Stimulated activated CD4-positive, alpha-beta T cell treated with anti-CD3 and anti-CD28 coated beads, Interleukin-12 subunit alpha, Interleukin-12 subunit beta, amount 100 ng/mL, for 24 hours (primary cell): ENCODE data around the gene MSRB2.
"Not testable (repeated sequence)": the region's sequence is repeated elsewhere in the genome, so short reads cannot be mapped to it uniquely, and the experiment has no call there.

Experiments
- DNase-seq, 2 experiments: peaks; one replicate each; pipeline ENCODE4 v3.0.0-alpha.2; 2020; ENCODE audit warnings: low read depth in 2 of 2

The MSRB2 gene

DNA sequence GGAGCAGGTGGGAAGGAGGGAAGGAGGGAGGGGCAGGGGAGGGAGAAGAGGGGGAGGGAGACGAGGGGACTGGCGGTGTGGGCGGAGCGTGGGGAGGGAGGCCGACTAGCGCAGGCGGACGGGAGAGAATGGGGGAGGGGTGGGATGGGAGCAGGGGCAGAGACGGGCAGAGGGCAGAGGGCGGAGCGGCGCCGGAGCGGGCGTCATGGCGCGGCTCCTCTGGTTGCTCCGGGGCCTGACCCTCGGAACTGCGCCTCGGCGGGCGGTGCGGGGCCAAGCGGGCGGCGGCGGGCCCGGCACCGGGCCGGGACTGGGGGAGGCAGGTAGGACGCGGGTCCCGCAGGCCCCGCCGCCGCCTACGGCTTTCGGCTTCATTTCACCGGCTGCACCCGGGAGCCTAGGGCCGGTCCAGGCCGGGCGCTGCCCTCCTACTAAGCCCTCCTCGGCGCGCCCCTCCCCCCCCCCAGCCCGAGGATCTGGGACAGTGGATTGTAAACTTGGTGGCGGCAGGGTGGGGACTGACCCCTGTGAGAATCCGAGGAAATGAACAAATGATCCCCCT is at the start of gene MSRB2:
Gene MSRB2 (plus strand): TSS at position 176 of the 562 bp plus-strand sequence. CDS start 30 bp downstream, at position 206.
- peak; percentile 48 to 73 for DNase-seq

DNA sequence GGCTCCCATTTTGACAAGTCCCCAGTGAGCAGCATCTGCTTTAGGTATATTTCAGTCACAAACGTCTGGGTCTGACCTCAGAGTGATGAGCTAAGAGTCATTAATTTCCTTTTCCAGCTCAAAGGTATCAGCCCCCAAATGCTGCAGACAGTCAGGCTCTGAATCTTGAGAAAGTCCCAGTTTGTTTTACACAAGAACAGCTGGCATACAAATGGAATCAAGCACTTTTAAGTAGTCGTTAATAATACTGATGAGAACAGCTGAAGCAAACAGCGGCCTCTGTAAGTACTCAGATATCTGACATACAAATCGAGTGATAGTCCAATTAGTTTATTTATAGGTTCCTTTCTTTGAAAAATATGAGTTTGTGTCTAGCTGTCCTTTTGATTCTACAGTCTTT is 49.4 kb upstream of the MSRB2 start:
- DNase-seq, result no peak

DNA sequence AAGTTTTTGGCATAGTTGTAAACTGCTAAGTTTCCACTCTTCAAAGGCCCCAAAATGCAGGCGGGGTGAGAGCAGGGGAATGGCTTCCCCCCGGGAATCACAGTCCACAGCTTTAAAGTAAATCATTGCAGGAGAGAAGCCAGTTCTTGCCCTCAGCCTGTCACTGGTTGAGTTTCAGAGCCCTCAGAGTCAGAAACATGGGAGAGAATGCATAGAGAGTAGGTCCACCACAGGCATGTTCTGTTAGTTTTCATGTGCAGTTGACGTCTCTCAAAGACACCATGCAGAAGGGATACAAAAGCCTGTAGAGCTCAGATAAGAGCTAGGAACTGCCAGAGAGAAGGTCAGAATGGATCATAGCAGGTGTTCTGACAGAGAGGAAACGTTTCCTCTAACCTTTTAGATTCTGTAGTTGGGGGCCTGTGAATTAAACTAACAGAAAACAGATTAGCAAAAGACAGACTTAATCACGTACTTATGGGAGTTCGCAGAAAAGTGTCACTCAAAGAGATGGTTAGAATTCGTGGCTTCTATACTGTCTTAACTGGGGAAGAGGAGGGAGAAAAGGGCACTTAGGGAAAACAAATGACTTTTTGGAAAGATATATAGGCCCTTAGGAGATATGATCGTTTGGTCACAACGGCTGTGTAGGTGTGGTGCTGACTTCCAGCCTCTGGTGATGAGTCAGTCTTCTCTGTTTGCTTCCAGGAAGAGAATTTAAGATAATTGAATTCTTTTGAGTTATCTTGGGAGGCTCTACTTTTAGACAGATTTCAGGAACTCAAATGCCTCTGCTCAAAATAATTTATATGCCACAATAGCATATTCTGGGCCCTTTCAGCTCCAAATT is 48.0 kb upstream of the MSRB2 start:
- DNase-seq, result no peak

DNA sequence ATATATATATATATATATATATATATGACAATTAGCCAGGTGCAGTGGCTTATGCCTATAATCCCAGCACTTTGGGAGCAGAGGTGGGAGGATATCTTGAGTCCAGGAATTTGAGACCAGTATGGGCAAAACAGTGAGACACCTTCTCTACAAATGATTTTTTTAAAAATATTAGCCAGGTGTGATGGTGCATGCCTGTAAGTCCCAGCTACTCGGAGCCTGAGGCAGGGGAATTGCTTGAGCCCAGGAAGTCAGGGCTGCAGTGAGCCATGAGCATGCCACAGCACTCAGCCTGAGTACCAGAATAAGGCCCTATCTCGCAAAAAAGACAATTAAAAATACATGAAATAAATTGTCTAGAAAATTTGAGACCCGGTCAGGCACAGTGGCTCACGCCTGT is 47.2 kb upstream of the MSRB2 start:
- DNase-seq, result no peak

DNA sequence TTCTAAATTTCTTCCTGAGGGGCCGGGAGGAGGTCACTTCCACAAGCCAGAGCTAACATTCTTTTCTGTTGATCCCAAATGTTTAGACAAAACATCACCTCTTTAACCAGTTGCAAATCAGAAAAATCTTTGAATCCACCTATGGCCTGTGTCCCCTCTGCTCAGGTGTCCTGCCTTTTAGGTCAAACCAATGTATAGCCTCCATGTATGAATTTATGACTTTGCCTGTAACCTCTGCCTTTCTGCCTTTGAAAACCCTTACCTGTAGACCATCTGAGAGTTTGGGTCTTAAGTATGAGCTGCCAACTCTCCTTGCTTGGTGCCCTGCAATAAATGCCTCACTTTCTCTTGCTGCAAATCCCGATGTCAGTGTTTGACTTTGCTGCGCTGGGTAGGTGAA is 44.1 kb upstream of the MSRB2 start:
- no peak for DNase-seq

DNA sequence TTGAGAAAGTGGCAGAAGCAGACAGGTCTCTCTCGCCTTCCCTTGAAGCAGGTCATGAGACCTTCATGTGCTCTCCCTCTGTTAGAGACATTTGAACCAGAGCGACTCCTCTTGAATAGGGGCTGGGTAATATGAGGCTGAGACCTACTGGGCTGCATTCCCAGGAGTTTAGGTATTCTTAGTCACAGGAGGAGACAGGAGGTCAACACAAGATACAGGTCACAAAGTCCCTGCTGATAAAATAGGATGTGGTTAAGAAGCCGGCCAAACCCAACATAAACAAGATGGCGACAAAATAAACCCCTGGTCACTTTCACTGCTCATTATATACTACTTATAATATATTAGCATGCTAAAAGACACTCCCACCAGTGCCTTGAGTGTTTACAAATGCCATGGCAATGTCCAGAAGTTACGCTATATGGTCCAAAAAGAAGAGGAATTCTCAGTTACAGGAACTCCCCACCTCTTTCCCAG is 43.5 kb upstream of the MSRB2 start:
- no peak for DNase-seq

DNA sequence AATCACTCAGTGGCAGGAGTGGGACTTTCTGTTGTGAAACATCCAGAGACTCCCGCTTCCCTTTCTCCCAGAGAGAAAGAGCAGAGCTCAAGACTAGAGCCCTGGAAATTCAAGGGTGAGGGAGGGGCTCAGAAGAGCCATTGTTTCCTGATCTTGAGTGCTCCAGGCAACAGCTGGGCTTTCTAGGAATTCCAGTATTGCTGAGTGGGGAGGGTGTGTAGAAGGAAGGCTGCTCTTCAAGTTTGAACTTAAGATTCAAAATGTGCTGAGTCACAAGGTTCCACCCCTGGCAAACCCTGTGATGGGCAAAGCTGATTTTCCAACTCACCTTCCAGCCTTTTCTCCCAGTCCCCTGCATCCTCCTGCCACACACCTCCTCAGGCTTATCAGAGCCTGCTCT is 42.3 kb upstream of the MSRB2 start:
- DNase-seq, result no peak

DNA sequence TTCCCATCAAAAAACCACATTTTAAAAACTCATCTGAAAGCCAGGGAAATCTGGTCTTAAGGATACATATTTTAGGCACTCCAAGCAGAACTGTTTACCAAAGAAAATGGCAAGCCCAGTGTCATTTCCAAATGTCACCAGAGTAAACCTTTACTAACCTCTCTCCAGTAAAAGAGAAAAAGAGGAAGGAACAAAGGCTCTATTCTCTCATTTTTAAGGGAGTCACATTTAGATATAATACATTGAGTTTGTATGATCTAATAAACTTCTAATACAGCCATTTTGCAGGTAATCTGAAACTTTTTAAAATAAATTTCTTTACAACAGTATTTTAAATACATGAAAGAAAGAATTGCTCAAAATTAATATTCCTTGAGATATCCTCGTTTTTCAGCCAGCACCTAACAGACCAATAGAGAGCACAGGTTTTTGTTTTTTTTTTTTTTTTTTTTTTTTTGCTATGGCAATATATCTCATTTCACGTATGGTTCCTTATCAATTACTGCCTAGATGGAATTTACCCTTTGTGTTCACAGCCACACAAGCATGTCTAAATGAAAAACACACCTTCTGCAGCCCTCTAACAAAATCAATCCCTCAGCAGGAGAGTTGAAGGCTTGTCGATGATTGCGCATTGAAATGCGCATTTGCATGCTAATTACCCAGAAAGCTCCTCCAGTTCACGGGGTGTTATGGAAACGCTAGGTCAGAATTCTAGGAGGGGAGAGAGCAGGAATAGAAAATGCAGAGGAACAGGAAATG is 39.8 kb upstream of the MSRB2 start:
- DNase-seq, result no peak

DNA sequence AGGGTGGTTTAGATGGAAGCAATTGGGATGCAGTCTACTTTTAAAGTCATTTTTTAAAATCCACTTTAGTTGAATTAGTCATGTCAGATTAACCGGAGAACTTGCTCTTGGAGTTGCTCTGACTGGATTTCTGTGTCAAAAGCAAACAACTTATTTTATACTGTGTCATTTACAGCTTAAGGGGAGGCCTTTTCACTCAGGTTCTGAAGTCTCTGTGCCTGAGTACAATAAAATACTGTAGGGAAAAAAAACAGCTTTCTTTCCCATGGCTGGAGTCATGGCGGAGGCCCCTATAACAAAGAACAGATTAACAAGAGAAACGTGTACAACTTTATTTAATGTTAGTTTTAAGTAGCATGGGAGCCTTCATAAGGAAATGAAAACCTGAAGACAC is 39.2 kb upstream of the MSRB2 start:
- no peak for DNase-seq

DNA sequence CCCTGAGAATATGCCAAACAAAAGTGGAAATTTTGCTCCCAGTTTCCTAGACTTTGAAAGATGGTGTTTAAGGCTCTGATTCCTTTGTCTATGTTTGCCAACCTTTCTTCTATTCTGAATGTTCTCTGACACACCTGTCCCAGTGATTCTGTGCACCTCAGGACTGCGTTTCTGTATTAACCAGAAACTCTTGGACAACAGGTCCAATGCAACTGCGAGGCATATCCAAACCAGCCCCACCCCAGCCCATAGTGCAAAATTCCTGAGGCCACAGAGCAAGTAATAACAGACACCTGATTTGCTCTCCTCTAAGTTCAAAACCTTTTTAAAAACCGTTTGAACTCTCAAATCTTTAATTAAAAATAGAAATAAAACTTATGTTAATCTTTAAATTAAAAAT is 37.0 kb upstream of the MSRB2 start:
- no peak for DNase-seq

DNA sequence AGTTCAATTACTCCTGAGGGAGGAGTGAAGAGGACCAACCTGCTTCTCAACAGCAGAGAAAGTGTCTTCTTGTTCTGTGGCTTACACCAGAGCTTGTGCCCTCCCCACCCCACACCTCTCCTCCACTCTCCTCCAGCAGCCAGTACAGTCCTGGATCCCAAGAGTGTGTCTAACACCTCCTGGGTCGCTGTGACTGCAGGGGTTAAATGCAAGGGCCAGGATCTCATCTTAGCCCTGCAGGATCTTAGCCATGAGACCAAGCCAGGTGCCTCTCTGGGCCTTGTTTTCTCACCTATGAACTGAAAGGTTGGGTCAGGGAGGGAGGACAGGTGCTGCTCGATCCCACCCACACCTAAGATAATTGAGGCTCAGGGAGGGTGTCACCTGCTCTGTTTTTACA is 34.5 kb upstream of the MSRB2 start:
- DNase-seq, result no peak

DNA sequence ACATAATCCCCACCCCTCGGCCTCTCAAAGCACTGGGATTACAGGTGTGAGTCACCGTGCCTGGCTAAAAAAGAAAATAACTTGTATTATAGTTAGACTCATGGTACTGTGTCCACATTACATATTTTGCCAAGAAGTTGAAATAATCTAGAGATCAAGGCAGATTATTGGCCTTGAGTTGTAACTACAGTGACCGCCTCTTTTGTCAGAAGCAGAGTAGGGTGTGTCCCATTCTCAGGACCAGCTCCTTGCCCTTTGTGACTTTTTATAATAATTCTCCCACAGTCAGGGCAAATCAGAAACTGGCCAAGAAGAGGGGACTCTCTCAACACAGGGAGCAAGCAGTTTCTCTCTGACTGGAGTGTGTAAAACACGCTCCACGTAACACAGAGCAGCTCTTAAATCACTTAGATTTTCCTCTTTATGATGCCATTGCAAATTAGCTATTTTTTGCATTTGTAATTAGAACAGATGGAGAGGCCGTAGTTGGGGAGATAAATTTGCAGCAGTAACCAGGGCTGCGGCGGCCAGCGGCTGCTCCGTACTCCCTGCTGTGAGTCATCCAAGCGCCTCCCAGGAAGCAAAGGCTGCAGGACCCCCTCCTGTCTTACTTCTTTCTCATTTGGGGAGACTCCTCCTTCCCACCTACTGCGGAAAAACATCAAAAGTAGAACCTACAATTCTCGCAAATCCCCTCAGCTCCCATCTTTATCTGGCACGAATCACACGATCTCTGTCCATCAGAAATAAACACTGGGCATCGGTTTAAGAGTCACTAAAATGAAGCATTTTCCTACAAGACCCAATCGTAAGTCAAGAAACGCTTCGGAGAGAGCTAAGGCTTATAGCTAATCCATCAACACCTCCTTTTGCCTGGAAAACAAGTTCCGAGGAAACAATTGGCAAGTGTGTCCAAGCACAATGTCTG is 32.1 kb upstream of the MSRB2 start:
- no peak for DNase-seq

DNA sequence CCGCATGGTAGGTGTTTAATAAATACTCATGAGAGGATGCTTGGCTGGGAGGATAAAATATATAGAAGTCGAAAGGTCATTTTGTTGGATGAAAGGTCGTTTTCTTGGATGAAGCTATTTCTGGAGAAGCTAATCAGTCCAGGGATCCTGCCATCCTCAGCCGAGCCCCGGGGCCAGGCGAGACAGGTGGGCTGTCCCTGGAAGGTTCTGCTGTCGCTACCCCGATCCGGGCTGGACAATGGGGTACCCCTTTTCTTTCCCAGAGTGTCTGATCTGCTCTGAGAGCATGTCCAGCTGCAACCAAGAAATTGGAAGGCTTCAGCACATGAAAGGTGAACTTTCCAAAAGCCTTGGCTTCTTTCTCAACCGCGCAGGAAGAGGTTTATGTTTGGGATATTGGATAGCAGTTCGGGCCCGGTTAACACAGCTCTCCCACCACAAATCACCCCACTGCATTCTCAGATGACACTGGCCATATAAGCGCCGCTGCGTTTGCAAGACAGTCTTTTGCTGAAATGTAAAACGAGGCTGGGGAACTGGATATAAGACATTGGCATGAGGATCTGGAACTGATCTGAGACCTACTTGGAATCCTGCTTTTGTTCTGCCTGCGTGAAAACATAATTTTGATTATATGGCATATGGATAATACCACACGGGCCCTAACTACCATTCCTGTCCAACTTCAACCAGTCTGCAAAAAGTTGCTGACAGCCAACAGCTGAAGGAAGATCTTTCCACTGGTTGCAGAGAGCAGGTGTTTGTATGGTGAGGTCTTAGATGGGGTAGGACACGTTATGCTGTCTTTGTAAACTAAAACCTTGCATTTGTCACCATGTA is 31.2 kb upstream of the MSRB2 start:
- DNase-seq, result no peak

DNA sequence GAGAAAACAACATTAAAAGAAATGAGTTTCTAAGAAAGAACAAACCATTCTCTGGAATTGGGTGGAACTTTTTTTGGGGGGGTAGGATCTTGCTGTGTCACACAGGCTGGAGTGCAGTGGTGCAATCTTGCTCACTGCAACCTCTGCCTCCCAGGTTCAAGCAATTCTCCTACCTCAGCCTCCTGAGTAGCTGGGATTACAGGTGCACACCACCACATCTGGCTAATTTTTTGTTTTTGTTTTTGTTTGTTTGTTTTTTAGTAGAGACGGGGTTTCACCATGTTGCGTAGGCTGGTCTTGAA is 30.6 kb upstream of the MSRB2 start:
- DNase-seq, result not testable (repeated sequence)

DNA sequence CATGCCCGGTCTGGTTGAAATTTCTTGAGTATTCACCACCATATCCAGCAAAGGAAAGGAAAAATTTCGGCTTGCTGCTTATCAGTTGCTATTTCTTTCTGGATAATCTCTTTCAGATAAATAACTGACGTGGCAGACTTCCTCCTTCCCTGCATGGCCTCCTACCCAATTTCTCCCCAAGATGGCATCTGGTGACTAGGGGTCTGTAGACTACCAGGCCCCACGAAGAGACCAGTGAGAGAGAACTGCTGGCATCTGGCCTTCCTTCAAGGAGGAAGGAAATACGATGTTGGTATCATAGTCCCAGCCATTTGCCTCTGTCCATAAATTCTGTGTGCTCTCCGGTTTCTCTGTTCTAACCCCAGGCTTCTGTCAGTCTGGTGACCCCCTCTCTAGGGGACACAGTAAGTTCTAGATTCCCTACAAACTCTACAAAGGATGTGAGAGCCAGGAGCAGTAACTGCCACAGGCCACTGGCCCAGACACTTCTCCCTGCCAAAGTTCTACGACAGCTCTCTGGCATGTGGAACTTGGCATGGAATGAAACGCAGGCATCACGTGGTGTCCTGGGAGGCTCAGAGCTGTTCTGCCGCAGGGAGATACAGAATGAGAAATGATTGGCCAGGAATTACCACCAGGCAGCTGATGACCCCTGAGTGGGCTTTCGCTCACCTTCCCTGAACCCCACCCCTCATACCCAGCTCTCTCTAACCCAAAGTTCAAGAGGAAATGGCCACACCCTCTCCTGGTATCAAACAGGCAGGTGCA is 30.0 kb upstream of the MSRB2 start:
- DNase-seq, result no peak

DNA sequence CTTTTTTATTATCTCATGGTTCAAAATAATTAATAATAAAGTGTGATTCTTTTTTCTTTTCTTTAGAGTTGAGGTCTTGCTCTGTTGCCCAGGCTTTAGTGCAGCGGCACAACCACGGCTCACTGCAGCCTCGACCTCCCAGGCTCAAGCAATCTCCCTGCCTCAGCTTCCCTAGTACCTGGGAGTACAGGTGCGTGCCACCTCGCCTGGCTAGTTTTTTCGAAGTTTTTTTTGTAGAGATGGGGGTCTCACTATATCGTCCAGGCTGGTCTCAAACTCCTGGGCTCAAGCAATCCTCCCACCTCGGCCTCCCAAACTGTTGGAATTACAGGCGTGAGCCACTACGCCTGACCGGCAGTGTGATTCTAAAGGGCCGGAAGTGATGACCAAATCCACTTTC is 28.0 kb upstream of the MSRB2 start:
- no peak for DNase-seq

DNA sequence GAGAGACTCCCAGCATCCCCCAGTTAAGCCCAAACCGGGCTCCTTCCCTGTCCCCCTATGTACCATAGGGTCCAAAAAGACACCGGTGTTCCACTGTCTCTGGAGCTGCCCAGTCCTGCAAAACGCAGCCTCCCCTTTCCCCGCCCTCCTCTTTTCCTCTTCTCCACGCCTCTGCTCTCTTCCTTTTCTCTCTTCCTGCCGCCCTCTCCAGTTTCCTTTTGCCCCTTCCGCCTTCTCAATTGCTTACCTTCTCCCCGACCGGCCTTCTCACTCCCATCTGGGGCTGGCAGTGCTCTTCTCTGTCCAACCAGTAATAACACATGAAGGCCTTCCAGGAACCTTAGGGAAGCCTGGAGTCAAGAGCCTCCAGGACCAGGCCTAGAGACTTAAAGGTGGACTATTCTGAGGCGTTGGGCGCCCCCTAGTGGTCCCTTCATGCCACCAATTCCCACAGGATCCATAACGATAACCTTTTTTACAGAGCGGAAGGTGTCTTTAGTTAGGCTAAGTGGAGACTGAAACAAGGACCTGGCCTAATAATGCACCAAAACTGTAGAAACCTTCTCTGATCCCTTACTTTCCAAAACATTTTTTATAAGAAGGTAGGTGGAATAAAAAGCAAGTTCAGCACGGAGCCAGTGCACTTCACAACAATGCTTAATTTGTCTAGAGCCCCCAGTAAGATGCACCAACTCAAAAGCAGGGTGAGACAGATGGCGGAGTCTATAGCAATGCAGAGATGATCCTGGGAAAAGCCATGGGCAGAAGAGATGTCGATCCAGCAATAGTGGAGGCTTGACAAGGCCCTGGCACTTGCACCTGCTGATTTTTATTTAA is 27.2 kb upstream of the MSRB2 start:
- peak; percentile 33 to 60 for DNase-seq

DNA sequence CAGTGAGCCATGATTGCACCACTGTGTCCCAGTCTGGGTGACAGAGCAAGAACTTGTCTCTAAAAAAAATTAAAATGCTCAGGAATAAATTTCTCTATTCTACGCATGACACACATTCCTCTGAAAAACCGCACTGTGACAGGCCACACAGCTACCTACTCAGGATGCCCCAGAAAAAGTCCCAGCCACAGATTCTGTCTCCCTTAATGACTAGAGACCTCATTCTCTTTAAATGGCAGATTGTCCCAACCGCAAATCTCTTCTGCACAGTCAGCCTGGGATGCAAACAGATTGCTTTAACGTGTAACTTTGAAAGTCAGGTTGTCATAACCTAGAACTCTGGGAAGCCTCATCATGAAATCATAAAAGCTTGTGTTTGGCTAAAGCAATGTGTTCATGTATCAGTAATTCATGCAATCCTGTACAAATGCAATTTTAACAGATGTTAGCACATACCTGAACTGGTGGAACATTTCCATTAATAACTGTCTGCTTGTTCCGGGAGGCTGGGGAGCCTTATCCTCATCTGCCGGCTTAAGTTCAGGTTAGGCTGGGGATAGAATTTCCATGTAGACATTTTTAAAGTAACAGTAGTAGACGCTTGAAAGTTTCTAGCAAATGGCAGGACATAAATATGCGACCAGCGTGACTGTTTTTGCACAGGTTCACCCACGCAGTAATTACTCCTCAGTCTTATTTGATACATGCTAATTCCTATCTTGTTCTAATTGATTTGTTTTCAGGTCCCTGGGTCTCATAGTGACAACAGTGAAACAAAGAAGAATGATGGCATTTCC is 26.2 kb upstream of the MSRB2 start:
- no peak for DNase-seq
